Suprapubic skin (tissue), 3 donors: Measurements from ENCODE around the gene CAV2.

Experiments
- CTCF ChIP-seq, 2 donors: fragments of 200-600 bp in 1 of 2; fragments of 450-650 bp in 1 of 2; sonication (generic) in 1 of 2; IDR thresholded peaks; one replicate each; pipeline ENCODE4 v1.5.1; 2016 to 2019; ENCODE audit warnings: antibody characterized with exemption in 2 of 2, mild to moderate bottlenecking in 1 of 2, moderate library complexity in 1 of 2
- POLR2AphosphoS5 ChIP-seq, 3 donors: sonication (generic); formaldehyde crosslinking; IDR thresholded peaks; one replicate each; pipeline ENCODE4 v1.6.1; 2017; ENCODE audit warnings: antibody characterized with exemption in 3 of 3

GRCh38 chr7:116554911-116555310 lies 55.4 kb downstream of the CAV2 start:
- TF ChIP-seq CTCF (IDR thresholded peaks at IDR 0.05) (no peak), POLR2AphosphoS5 (IDR thresholded peaks at IDR 0.05) (no peak)
